HepG2 (cell line): Measurements from ENCODE around the gene CD151. TPM values are rescaled to one million over a fixed set of nuclear protein-coding genes. Genes with fewer than 3 reads are reported as not detected.

ENCODE experiments used
- ATAC-seq: fragments of 200-7000 bp; cut with Tn5 transposase; 3 replicates; pipeline ENCODE4 v1.9.1; 2020; ENCODE audit warnings: mild to moderate bottlenecking, moderate library complexity
- BruUV-seq: library from RNA; stranded (reverse); fragments of 400-500 nt; replicated peaks from 2 replicates; lab custom pipeline; 2021; lab: Mats Ljungman, UMichigan
- CTCF ChIA-PET: fragments of 300-600 bp; formaldehyde crosslinking; extraction: SDS; loops from one replicate; lab custom pipeline; 2021; ENCODE audit warnings: low total read pairs, inconsistent platforms, low intra/inter-chr PET ratio; lab: Yijun Ruan, JAX
- POLR2A ChIA-PET: fragments of 350-600 bp; sonication (Branson Sonifier 250); formaldehyde crosslinking; loops from one replicate; lab custom pipeline; 2020; ENCODE audit warnings: antibody characterized with exemption, inconsistent platforms; lab: Yijun Ruan, JAX
- DNase-seq: peaks from one replicate; pipeline ENCODE4 v3.0.0-alpha.2; 2015; ENCODE audit warnings: low spot score
- FAIRE-seq: peaks from 3 replicates; lab custom pipeline; 2011; peaks lifted over from hg19 to GRCh38; lab: Jason Lieb, UNC
- H2AFZ ChIP-seq: one replicate; pipeline ENCODE4 v1.6.1; 2011; ENCODE audit warnings: low read length, inconsistent platforms
- H3K27ac ChIP-seq: fragments of 300-600 bp; 3 replicates; pipeline ENCODE4 v1.8.0; 2011; ENCODE audit warnings: mixed run types, mild to moderate bottlenecking, mixed read lengths, low read length, inconsistent platforms; ENCODE audit not compliant: insufficient read depth; ENCODE audit errors: extremely low read length
- H3K27me3 ChIP-seq, 2 experiments: fragments of 200-600 bp in 1 of 2; 2 replicates in 1 of 2; 3 replicates in 1 of 2; pipeline versions ENCODE4 v1.6.0 to v1.8.0; 2011; ENCODE audit warnings: low read length in 2 of 2, mild to moderate bottlenecking in 2 of 2, moderate library complexity in 2 of 2, inconsistent platforms in 1 of 2; ENCODE audit not compliant: insufficient read depth in 2 of 2, control insufficient read depth in 1 of 2
- H3K36me3 ChIP-seq, 2 experiments: fragments of 200-600 bp in 1 of 2; replicated peaks in 1 of 2; 2 replicates in 1 of 2; 3 replicates in 1 of 2; pipeline versions ENCODE4 v1.5.1 to v1.8.0; 2011; ENCODE audit warnings: low read length in 2 of 2, inconsistent platforms in 1 of 2; ENCODE audit not compliant: insufficient read depth in 2 of 2, control insufficient read depth in 1 of 2
- H3K4me1 ChIP-seq: 2 replicates; pipeline ENCODE4 v1.5.1; 2012; ENCODE audit warnings: low read length, inconsistent platforms; ENCODE audit not compliant: insufficient read depth
- H3K4me2 ChIP-seq: 2 replicates; pipeline ENCODE4 v1.6.0; 2011; ENCODE audit warnings: low read depth, low read length, inconsistent platforms
- H3K4me3 ChIP-seq, 3 experiments: fragments of 200-600 bp in 1 of 3; sonication (generic), shearing (Covaris generic) in 1 of 3; replicated peaks in 1 of 3; 2 replicates each; pipeline ENCODE4 v1.5.1; 2011 to 2016; ENCODE audit warnings: low read length in 3 of 3, inconsistent platforms in 2 of 3, low read depth in 2 of 3, mild to moderate bottlenecking in 2 of 3, control low read depth in 1 of 3, mixed read lengths in 1 of 3; ENCODE audit not compliant: insufficient read depth in 1 of 3
- H3K79me2 ChIP-seq: one replicate; pipeline ENCODE4 v1.6.1; 2011; ENCODE audit warnings: low read length, inconsistent platforms; ENCODE audit not compliant: insufficient read depth
- H3K9ac ChIP-seq: 2 replicates; pipeline ENCODE4 v1.6.0; 2011; ENCODE audit warnings: mild to moderate bottlenecking, low read depth, low read length, inconsistent platforms; ENCODE audit not compliant: insufficient read depth
- H3K9me3 ChIP-seq: 2 replicates; pipeline ENCODE4 v1.5.1; 2012; ENCODE audit warnings: mild to moderate bottlenecking, low read length
- H4K20me1 ChIP-seq: 2 replicates; pipeline ENCODE4 v1.6.0; 2011; ENCODE audit warnings: inconsistent platforms, mild to moderate bottlenecking, low read length, moderate library complexity; ENCODE audit not compliant: insufficient read depth
- KLF15 ChIP-seq: sonication (generic); formaldehyde crosslinking; IDR thresholded peaks from 2 replicates; pipeline ENCODE4 v1.8.1; 2023; ENCODE audit warnings: borderline replicate concordance, mild to moderate bottlenecking, inconsistent platforms, missing genetic modification reagents, mixed read lengths
- MTF1 ChIP-seq: sonication (generic); formaldehyde crosslinking; IDR thresholded peaks from 2 replicates; pipeline ENCODE4 v1.5.0; 2020; ENCODE audit warnings: missing genetic modification reagents
- NFATC3 ChIP-seq: sonication (generic); formaldehyde crosslinking; IDR thresholded peaks from 2 replicates; pipeline ENCODE4 v1.5.1; 2020; ENCODE audit warnings: mild to moderate bottlenecking, missing genetic modification reagents
- NKX3-1 ChIP-seq: sonication (generic); formaldehyde crosslinking; IDR thresholded peaks from 2 replicates; pipeline ENCODE4 v1.5.0; 2020; ENCODE audit warnings: missing genetic modification reagents
- PPARG ChIP-seq: conservative IDR thresholded peaks from 2 replicates; pipeline ENCODE4 v1.6.1; 2016; ENCODE audit warnings: missing biosample characterization, missing genetic modification reagents
- SMAD3 ChIP-seq: sonication (generic); formaldehyde crosslinking; IDR thresholded peaks from 2 replicates; pipeline ENCODE4 v1.4.0; 2020; ENCODE audit warnings: missing genetic modification reagents
- SMARCC2 ChIP-seq: fragments of 450-650 bp; IDR thresholded peaks from 2 replicates; pipeline ENCODE4 v1.6.1; 2017; ENCODE audit warnings: antibody characterized with exemption, mild to moderate bottlenecking
- ZBTB3 ChIP-seq: sonication (generic); formaldehyde crosslinking; IDR thresholded peaks from 2 replicates; pipeline ENCODE4 v1.4.0; 2020; ENCODE audit warnings: low read depth, mild to moderate bottlenecking, moderate library complexity, missing genetic modification reagents, borderline replicate concordance
- ZBTB42 ChIP-seq: sonication (generic); formaldehyde crosslinking; IDR thresholded peaks from 2 replicates; pipeline ENCODE4 v1.5.0; 2020; ENCODE audit warnings: mild to moderate bottlenecking, missing genetic modification reagents
- ZNF441 ChIP-seq: sonication (generic); formaldehyde crosslinking; IDR thresholded peaks from 2 replicates; pipeline ENCODE4 v1.7.0; 2021; ENCODE audit warnings: missing genetic modification reagents, borderline replicate concordance
- ZNF530 ChIP-seq: sonication (generic); formaldehyde crosslinking; IDR thresholded peaks from 2 replicates; pipeline ENCODE4 v1.5.0; 2020; ENCODE audit warnings: low read depth, mild to moderate bottlenecking, missing genetic modification reagents
- ZNF605 ChIP-seq: sonication (generic); formaldehyde crosslinking; IDR thresholded peaks from 2 replicates; pipeline ENCODE4 v1.8.0; 2022; ENCODE audit warnings: mild to moderate bottlenecking, missing genetic modification reagents
- ZNF607 ChIP-seq: sonication (generic); formaldehyde crosslinking; IDR thresholded peaks from 2 replicates; pipeline ENCODE4 v1.5.1; 2020; ENCODE audit warnings: missing genetic modification reagents, mild to moderate bottlenecking, borderline replicate concordance
- ZNF713 ChIP-seq: sonication (generic); formaldehyde crosslinking; IDR thresholded peaks from 2 replicates; pipeline ENCODE4 v1.4.0; 2020; ENCODE audit warnings: mild to moderate bottlenecking, missing genetic modification reagents
- WGBS: methylation state at CpG from one replicate; pipeline ENCODE4 v1.1.6; 2017; ENCODE audit warnings: low lambda C conversion rate; 5-methylcytosine and 5-hydroxymethylcytosine counted together
- in situ Hi-C: cut with HindIII; loops from 2 replicates; pipeline ENCODE4 v1.10.0; 2017; ENCODE audit warnings: low pct_unique_long_range_greater_than_20kb; ENCODE audit not compliant: extremely low pct_ligation_motif_present
- intact Hi-C: fragments of 100-400 bp; cut with micrococcal nuclease; formaldehyde crosslinking; loops from one replicate; pipeline ENCODE4 v1.10.0; 2022; ENCODE audit not compliant: unreplicated experiment
- polyA plus RNA-seq, 8 experiments: library from polyadenylated mRNA; depleted of rRNA in 3 of 8; stranded (reverse) in 7 of 8; unstranded in 1 of 8; fragments of >200 nt; fragmentation: Illumina TruSeq in 4 of 8; extraction: Trizol in 4 of 8; gene quantifications; 2 replicates each; pipeline versions ENCODE4 v1.2.1 to v1.2.3, GENCODE V29; 2011 to 2016; ENCODE audit warnings: low read depth in 4 of 8, missing spikeins in 1 of 8, mixed read lengths in 1 of 8; ENCODE audit not compliant: insufficient read depth in 1 of 8
- total RNA-seq, 5 experiments: library from RNA; depleted of rRNA; stranded (reverse); fragments of >200 nt; fragmentation: Illumina TruSeq; extraction: Trizol; gene quantifications; 2 replicates each; pipeline ENCODE4 v1.2.3, GENCODE V29; 2016; ENCODE audit warnings: low read depth in 1 of 5
- TF ChIP-seq, protein P1 (sequence below): sonication (generic); formaldehyde crosslinking; conservative IDR thresholded peaks from 2 replicates; pipeline ENCODE4 v1.4.0; 2020; ENCODE audit warnings: missing genetic modification reagents
- TF ChIP-seq, protein P2 (sequence below): sonication (generic); formaldehyde crosslinking; IDR thresholded peaks from 2 replicates; pipeline ENCODE4 v1.4.0; 2020; ENCODE audit warnings: missing genetic modification reagents
- TF ChIP-seq, protein P3 (sequence below): sonication (generic); formaldehyde crosslinking; IDR thresholded peaks from 2 replicates; pipeline ENCODE4 v1.8.0; 2022; ENCODE audit warnings: mild to moderate bottlenecking, missing genetic modification reagents, borderline replicate concordance
- TF ChIP-seq, protein P4 (sequence below): sonication (generic); formaldehyde crosslinking; IDR thresholded peaks from 2 replicates; pipeline ENCODE4 v1.5.1; 2020; ENCODE audit warnings: missing genetic modification reagents, mild to moderate bottlenecking, borderline replicate concordance

CD151 gene
- total and polyA plus RNA-seq, 2 of the 13 experiments (the other 11 are each of a cell fraction or from before 2014, with no cell fraction given), result 125 to 197 TPM

- Histone ChIP-seq H3K36me3 (peaks cover 19 to 27% of the 10 kb centered on the region in 2 experiments), H3K4me1 (peaks cover 52% of the 10 kb centered on the region), H3K4me2 (peak overlapping the region; percentile 93), H3K27ac (peak overlapping the region; percentile 95), H3K9ac (peak overlapping the region; percentile 98), H3K27me3 (no peaks in the 10 kb centered on the region; a peak in 1 of 5 replicates), H3K79me2 (peaks cover 33% of the 10 kb centered on the region), H3K9me3 (no peaks in the 10 kb centered on the region), H2AFZ (no peak overlapping the region), H4K20me1 (peaks cover 24% of the 10 kb centered on the region), H3K4me3 (peak overlapping the region; percentile 97 to 100 (median 99))
- DNase-seq, result no peak
- no peak for FAIRE-seq
- ATAC-seq, result no peak
- 0% methylated on average over 19 of the region's 55 CpGs for WGBS
- intact Hi-C loops (no loop called here), in situ Hi-C loops (no loop called here)
- POLR2A ChIA-PET, result interaction anchor here (0.6 to 2.2 kb wide), 17 partner anchors 9 to 364 kb away, joined by 3 to 127 read pairs (median 6); partner anchors contain the start of genes CEND1, CRACR2B, EPS8L2 and PNPLA2
- CTCF ChIA-PET, result no interaction called here
- BruUV-seq, result TSS peak; percentile 81
- TF ChIP-seq PPARG (CRISPR knock-in tag), result no peak
- TF ChIP-seq NFATC3 (CRISPR knock-in tag), result no peak
- TF ChIP-seq ZNF441 (CRISPR knock-in tag), result peak; percentile 67; the same call in 1 of the 2 replicates
- no peak for TF ChIP-seq SMAD3 (CRISPR knock-in tag)
- TF ChIP-seq ZNF605 (CRISPR knock-in tag), result no peak
- no peak for TF ChIP-seq ZNF713 (CRISPR knock-in tag)
- TF ChIP-seq, protein P1, sequence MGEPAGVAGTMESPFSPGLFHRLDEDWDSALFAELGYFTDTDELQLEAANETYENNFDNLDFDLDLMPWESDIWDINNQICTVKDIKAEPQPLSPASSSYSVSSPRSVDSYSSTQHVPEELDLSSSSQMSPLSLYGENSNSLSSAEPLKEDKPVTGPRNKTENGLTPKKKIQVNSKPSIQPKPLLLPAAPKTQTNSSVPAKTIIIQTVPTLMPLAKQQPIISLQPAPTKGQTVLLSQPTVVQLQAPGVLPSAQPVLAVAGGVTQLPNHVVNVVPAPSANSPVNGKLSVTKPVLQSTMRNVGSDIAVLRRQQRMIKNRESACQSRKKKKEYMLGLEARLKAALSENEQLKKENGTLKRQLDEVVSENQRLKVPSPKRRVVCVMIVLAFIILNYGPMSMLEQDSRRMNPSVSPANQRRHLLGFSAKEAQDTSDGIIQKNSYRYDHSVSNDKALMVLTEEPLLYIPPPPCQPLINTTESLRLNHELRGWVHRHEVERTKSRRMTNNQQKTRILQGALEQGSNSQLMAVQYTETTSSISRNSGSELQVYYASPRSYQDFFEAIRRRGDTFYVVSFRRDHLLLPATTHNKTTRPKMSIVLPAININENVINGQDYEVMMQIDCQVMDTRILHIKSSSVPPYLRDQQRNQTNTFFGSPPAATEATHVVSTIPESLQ (CRISPR knock-in tag), result no peak
- no peak for TF ChIP-seq ZBTB3 (CRISPR knock-in tag)
- TF ChIP-seq, protein P2, sequence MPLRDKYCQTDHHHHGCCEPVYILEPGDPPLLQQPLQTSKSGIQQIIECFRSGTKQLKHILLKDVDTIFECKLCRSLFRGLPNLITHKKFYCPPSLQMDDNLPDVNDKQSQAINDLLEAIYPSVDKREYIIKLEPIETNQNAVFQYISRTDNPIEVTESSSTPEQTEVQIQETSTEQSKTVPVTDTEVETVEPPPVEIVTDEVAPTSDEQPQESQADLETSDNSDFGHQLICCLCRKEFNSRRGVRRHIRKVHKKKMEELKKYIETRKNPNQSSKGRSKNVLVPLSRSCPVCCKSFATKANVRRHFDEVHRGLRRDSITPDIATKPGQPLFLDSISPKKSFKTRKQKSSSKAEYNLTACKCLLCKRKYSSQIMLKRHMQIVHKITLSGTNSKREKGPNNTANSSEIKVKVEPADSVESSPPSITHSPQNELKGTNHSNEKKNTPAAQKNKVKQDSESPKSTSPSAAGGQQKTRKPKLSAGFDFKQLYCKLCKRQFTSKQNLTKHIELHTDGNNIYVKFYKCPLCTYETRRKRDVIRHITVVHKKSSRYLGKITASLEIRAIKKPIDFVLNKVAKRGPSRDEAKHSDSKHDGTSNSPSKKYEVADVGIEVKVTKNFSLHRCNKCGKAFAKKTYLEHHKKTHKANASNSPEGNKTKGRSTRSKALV (CRISPR knock-in tag), result no peak
- no peak for TF ChIP-seq ZBTB42
- no peak for TF ChIP-seq KLF15 (CRISPR knock-in tag)
- no peak; the same call in 1 of the 2 replicates for TF ChIP-seq SMARCC2
- TF ChIP-seq NKX3-1 (CRISPR knock-in tag), result no peak
- TF ChIP-seq, protein P3, sequence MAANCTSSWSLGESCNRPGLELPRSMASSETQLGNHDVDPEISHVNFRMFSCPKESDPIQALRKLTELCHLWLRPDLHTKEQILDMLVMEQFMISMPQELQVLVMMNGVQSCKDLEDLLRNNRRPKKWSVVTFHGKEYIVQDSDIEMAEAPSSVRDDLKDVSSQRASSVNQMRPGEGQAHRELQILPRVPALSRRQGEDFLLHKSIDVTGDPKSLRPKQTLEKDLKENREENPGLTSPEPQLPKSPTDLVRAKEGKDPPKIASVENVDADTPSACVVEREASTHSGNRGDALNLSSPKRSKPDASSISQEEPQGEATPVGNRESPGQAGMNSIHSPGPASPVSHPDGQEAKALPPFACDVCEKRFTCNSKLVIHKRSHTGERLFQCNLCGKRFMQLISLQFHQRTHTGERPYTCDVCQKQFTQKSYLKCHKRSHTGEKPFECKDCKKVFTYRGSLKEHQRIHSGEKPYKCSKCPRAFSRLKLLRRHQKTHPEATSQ, result no peak
- TF ChIP-seq, protein P4, sequence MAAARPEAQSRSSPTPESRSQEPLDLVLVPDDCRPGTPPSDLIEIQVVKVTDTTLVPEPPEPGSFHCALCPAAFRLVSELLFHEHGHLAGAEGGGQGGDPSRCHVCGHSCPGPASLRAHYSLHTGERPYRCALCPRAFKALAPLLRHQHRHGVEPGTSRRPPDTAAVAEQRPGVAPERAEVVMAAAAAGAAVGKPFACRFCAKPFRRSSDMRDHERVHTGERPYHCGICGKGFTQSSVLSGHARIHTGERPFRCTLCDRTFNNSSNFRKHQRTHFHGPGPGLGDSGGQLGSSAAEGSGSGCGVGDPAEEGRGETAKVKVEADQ (CRISPR knock-in tag), result no peak
- TF ChIP-seq ZNF607, result no peak; the same call in 1 of the 2 replicates
- no peak for TF ChIP-seq MTF1 (CRISPR knock-in tag)
- TF ChIP-seq ZNF530 (CRISPR knock-in tag), result no peak
Measured at GRCh38 chr11:810040-810567, 22.6 kb upstream of the CD151 start.
